Measurements from ENCODE around the gene LIFR. TPM values are rescaled to one million over a fixed set of nuclear protein-coding genes. Genes with fewer than 3 reads are reported as not detected.

Gene LIFR
- total and polyA plus RNA-seq, 10 donors, result 6.8 to 191 (median 93.3) TPM

DNA sequence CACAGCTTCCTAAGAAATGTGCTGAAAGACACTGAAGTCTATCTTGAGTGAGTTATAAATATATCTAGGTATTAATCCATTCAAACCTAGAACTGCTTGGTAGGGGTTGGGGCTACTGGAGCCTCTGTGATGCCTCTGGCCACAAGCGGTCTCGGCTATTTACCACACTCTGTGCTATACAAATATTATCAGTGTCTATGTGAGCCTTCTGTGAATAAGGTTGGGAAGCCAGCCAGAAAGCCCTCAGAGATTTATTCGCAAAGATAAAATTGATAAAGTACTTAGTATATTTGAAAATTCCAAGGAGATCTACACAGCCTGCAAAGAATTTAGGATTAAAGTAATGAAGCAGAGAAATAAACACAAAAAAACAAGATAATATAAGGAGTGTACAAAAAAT lies 41.4 kb downstream of the LIFR start:
- DNase-seq, result no peak
- TF ChIP-seq POLR2AphosphoS5 (IDR thresholded peaks at IDR 0.05) (no peak), POLR2A (IDR thresholded peaks at IDR 0.05) (no peak), CTCF (IDR thresholded peaks at IDR 0.05 in 8 of 11, conservative IDR thresholded peaks at IDR 0.05 in 3 of 11) (no peak)
- intact Hi-C loops (cut with DNase I; ENCODE audit: low total_unique reads), result no loop called here

GRCh38 chr5:38509185-38509584 lies 47.3 kb downstream of the LIFR start:
- no peak for DNase-seq
- WGBS, 5 donors, result 67 to 84% (median 72%) methylated on average over 5 of the region's 5 CpGs
- peaks cover 0 to 13% (median 0%) of the 10 kb centered on the region in 7 donors for H3K27me3 ChIP-seq (replicated peaks in 1 of 7)
- peaks cover 0 to 14% (median 0%) of the 10 kb centered on the region in 6 donors for H3K36me3 ChIP-seq
- H3K4me3 ChIP-seq, result no peak overlapping the region
- intact Hi-C loops (cut with DNase I; ENCODE audit: low total_unique reads), result no loop called here
- no peak for TF ChIP-seq POLR2AphosphoS5 (IDR thresholded peaks at IDR 0.05)
- no peaks in the 10 kb centered on the region for H3K9me3 ChIP-seq
- no peaks in the 10 kb centered on the region for H3K4me1 ChIP-seq
- no peak overlapping the region for H3K27ac ChIP-seq

More for the DNA sequence above, 41.4 kb downstream of the LIFR start:
- Histone ChIP-seq H3K9me3 (peaks cover 0 to 5% (median 0%) of the 10 kb centered on the region in 8 donors), H3K27me3 (replicated peaks in 1 of 7) (peaks cover 0 to 19% (median 0%) of the 10 kb centered on the region in 7 donors), H3K27ac (no peak overlapping the region), H3K36me3 (peaks cover 0 to 9% (median 0%) of the 10 kb centered on the region in 6 donors), H3K4me3 (no peak overlapping the region), H3K4me1 (no peaks in the 10 kb centered on the region)
- WGBS, 5 donors, result 89 to 95% (median 93%) methylated on average over 3 of the region's 3 CpGs

DNA sequence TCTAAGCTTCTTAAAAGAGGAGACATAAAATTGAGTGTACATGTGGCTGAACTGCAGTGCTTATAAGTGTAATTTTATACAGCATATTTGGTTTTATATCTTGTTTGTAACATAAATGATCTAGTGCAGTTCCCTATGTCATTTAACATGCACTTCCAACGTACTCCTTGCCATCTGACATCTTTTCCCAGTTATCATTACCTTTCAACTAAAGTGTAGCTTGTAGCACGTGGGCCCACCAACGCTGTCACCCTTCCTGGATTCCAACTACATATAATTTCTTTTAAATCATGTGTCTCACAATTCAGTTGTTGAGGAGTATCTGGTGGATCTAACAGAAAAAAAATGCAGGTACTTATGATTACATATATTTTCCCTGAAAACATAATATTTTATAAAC lies 50.1 kb downstream of the LIFR start:
- TF ChIP-seq POLR2A (IDR thresholded peaks at IDR 0.05) (no peak), POLR2AphosphoS5 (IDR thresholded peaks at IDR 0.05) (no peak), CTCF (IDR thresholded peaks at IDR 0.05 in 8 of 11, conservative IDR thresholded peaks at IDR 0.05 in 3 of 11) (no peak)
- no peak for DNase-seq
- Histone ChIP-seq H3K27ac (no peak overlapping the region), H3K27me3 (replicated peaks in 1 of 7) (peaks cover 0 to 8% (median 0%) of the 10 kb centered on the region in 7 donors), H3K9me3 (no peaks in the 10 kb centered on the region), H3K36me3 (peaks cover 0 to 18% (median 0%) of the 10 kb centered on the region in 6 donors), H3K4me3 (no peak overlapping the region), H3K4me1 (no peaks in the 10 kb centered on the region)
- intact Hi-C loops (cut with DNase I; ENCODE audit: low total_unique reads), result no loop called here
- 75 to 91% (median 81%) methylated on average over 3 of the region's 3 CpGs for WGBS, 5 donors

DNA sequence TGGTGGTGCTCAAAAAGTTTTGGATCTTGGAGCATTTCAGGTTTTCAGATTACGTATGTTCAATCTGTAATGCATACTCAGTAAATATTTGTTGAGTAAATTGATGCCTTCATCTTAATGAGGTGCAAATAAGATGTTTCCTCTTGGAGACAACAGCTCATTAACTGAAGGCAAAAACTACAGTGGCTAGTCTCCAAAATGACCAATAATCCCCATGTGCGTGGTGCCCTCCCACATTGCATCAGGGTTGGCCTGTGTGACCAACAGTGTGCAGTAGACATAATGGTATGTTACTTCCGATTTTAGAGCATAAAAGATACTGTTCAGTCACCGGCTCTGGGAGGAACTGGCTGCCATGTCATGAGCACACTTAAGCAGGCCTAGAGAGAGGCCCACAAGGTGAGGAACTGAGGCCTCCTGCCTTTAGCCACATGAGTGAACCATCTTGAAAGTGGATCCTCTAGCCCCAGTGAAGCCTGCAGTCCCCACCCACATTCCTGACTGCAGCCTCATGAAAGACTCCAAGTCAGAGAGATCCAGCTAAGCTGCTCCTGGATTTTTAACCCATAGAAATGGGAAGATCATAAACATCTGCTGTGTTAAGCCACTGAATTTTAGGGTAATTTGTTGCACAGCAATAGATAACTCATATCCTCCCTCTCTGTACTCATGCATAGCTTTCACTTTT lies 55.7 kb downstream of the LIFR start:
- TF ChIP-seq POLR2AphosphoS5 (IDR thresholded peaks at IDR 0.05), result no peak
- TF ChIP-seq POLR2A (IDR thresholded peaks at IDR 0.05), result no peak
- TF ChIP-seq CTCF (IDR thresholded peaks at IDR 0.05 in 8 of 11, conservative IDR thresholded peaks at IDR 0.05 in 3 of 11), result no peak
- Histone ChIP-seq H3K4me1 (no peaks in the 10 kb centered on the region), H3K36me3 (peaks cover 0 to 34% (median 0%) of the 10 kb centered on the region in 6 donors), H3K4me3 (no peak overlapping the region), H3K9me3 (no peaks in the 10 kb centered on the region), H3K27ac (peak overlapping the region in 1 of 8 donors; percentile 2), H3K27me3 (replicated peaks in 1 of 7) (peaks cover 0 to 13% (median 0%) of the 10 kb centered on the region in 7 donors)
- 78 to 91% (median 84%) methylated on average over 4 of the region's 4 CpGs for WGBS, 5 donors
- DNase-seq, result no peak
- intact Hi-C loops (cut with DNase I; ENCODE audit: low total_unique reads), result no loop called here
